K562 (cell line): ENCODE results near the gene AHI1. TPM values are rescaled to one million over a fixed set of nuclear protein-coding genes. Genes with fewer than 3 reads are reported as not detected.
A peak's percentile ranks its signal among the peaks of the same experiment; 100 is the strongest.

Experiments
- ARHGAP35 ChIP-seq: fragments of 450-650 bp; IDR thresholded peaks from 2 replicates; pipeline ENCODE4 v1.6.1; 2018; ENCODE audit not compliant: partially characterized antibody
- ATF1 ChIP-seq, 2 experiments: fragments of 450-650 bp in 1 of 2; IDR thresholded peaks; 2 replicates each; pipeline ENCODE4 v1.6.1; 2016; ENCODE audit warnings: missing compliant biosample characterization in 1 of 2, missing genetic modification characterization in 1 of 2
- CCNT2 ChIP-seq: IDR thresholded peaks from 2 replicates; pipeline ENCODE4 v1.6.1; 2011; ENCODE audit warnings: borderline replicate concordance, low read depth, mild to moderate bottlenecking, moderate library complexity, mixed read lengths, low read length; ENCODE audit not compliant: insufficient read length; ENCODE audit errors: extremely low read depth
- FOXA3 ChIP-seq, 2 experiments: fragments of 450-650 bp in 1 of 2; sonication (generic) in 1 of 2; formaldehyde crosslinking; IDR thresholded peaks in 1 of 2; conservative IDR thresholded peaks in 1 of 2; 2 replicates each; pipeline versions ENCODE4 v1.4.0 to v1.8.0; 2020 to 2022; ENCODE audit warnings: mild to moderate bottlenecking in 2 of 2, missing genetic modification reagents in 1 of 2
- HDAC1 ChIP-seq, 2 experiments: fragments of 450-650 bp; IDR thresholded peaks; 2 replicates each; pipeline ENCODE4 v1.6.1; 2016 to 2017; ENCODE audit warnings: inconsistent platforms in 1 of 2, mild to moderate bottlenecking in 1 of 2, moderate library complexity in 1 of 2
- HMG20B ChIP-seq: fragments of 250-450 bp; sonication (Bioruptor Pico); IDR thresholded peaks from 2 replicates; pipeline ENCODE4 v1.5.0; 2021; ENCODE audit warnings: mild to moderate bottlenecking
- HSF4 ChIP-seq: fragments of 250-450 bp; sonication (Bioruptor Pico); IDR thresholded peaks from 2 replicates; pipeline ENCODE4 v2.1.2; 2022; ENCODE audit warnings: mild to moderate bottlenecking, moderate library complexity, borderline replicate concordance
- JUNB ChIP-seq: fragments of 450-650 bp; formaldehyde crosslinking; conservative IDR thresholded peaks from 2 replicates; pipeline ENCODE4 v1.4.0; 2020; ENCODE audit warnings: mild to moderate bottlenecking
- KLF6 ChIP-seq: fragments of 250-450 bp; sonication (Bioruptor Pico); IDR thresholded peaks from 2 replicates; pipeline ENCODE4 v1.4.0; 2020; ENCODE audit warnings: mild to moderate bottlenecking, moderate library complexity, borderline replicate concordance
- MCM3 ChIP-seq: fragments of 450-650 bp; IDR thresholded peaks from 2 replicates; pipeline ENCODE4 v1.6.1; 2016
- MECOM ChIP-seq: fragments of 250-450 bp; sonication (Bioruptor Pico); IDR thresholded peaks from 2 replicates; pipeline ENCODE4 v1.8.0; 2022; ENCODE audit warnings: inconsistent platforms
- NFATC3 ChIP-seq: fragments of 450-650 bp; IDR thresholded peaks from 2 replicates; pipeline ENCODE4 v1.6.1; 2017; ENCODE audit warnings: mild to moderate bottlenecking
- SMARCB1 ChIP-seq: IDR thresholded peaks from 2 replicates; pipeline ENCODE4 v1.6.1; 2011; ENCODE audit warnings: improper control_type of control experiment, low read depth; ENCODE audit not compliant: insufficient read length
- SNRNP70 ChIP-seq: fragments of 200-400 bp; formaldehyde crosslinking; optimal IDR thresholded peaks from 2 replicates; pipeline ENCODE3; 2017; ENCODE audit warnings: low read depth, low read length
- YBX1 ChIP-seq: fragments of 450-650 bp; IDR thresholded peaks from 2 replicates; pipeline ENCODE4 v1.7.1; 2016; ENCODE audit warnings: mild to moderate bottlenecking
- ZBTB1 ChIP-seq: sonication (generic); formaldehyde crosslinking; IDR thresholded peaks from 2 replicates; pipeline ENCODE4 v1.8.1; 2023; ENCODE audit warnings: missing genetic modification reagents, low read depth, mild to moderate bottlenecking, borderline replicate concordance
- ZBTB8A ChIP-seq: fragments of 450-650 bp; IDR thresholded peaks from 2 replicates; pipeline ENCODE4 v1.6.1; 2018; ENCODE audit warnings: mild to moderate bottlenecking, moderate library complexity; ENCODE audit not compliant: partially characterized antibody
- ZKSCAN8 ChIP-seq: fragments of 200-800 bp; sonication (Bioruptor generic); IDR thresholded peaks from 2 replicates; pipeline ENCODE4 v1.6.1; 2016; ENCODE audit warnings: missing genetic modification characterization, missing compliant biosample characterization
- ZNF23 ChIP-seq: fragments of 250-450 bp; sonication (Bioruptor Pico); IDR thresholded peaks from 2 replicates; pipeline ENCODE4 v1.4.0; 2020; ENCODE audit warnings: mild to moderate bottlenecking
- ZNF239 ChIP-seq: fragments of 250-450 bp; sonication (Bioruptor Pico); IDR thresholded peaks from 2 replicates; pipeline ENCODE4 v1.4.0; 2020; ENCODE audit warnings: mild to moderate bottlenecking
- ZNF584 ChIP-seq: fragments of 200-800 bp; sonication (Bioruptor generic); IDR thresholded peaks from 2 replicates; pipeline ENCODE4 v1.6.1; 2016; ENCODE audit warnings: low read depth, mild to moderate bottlenecking, missing genetic modification characterization, missing compliant biosample characterization
- ZNF75A ChIP-seq: fragments of 450-650 bp; formaldehyde crosslinking; IDR thresholded peaks from 2 replicates; pipeline ENCODE4 v1.4.0; 2020; ENCODE audit warnings: mild to moderate bottlenecking
- polyA plus RNA-seq, 8 experiments: library from polyadenylated mRNA; depleted of rRNA in 4 of 8; stranded (reverse) in 5 of 8; unstranded in 3 of 8; fragments of >200 nt; fragmentation: Nextera tagmentation in 2 of 8; fragmentation: Illumina TruSeq in 1 of 8; extraction: Ambion mirVana in 2 of 8; extraction: Trizol in 1 of 8; gene quantifications; 2 replicates each; pipeline versions ENCODE4 v1.2.1 to v1.2.3, GENCODE V29; 2011 to 2014; ENCODE audit warnings: inconsistent platforms in 1 of 8, missing spikeins in 1 of 8
- total RNA-seq, 7 experiments: library from RNA; depleted of rRNA in 6 of 7; stranded (reverse); fragments of >200 nt in 6 of 7; fragmentation: Illumina TruSeq in 2 of 7; extraction: Trizol in 2 of 7; gene quantifications; 2 replicates each; pipeline versions ENCODE4 v1.2.1 to v1.2.3, GENCODE V29; 2011 to 2021; ENCODE audit warnings: low replicate concordance in 1 of 7
- TF ChIP-seq, protein P1 (sequence below), 2 experiments: fragments of 450-650 bp in 1 of 2; IDR thresholded peaks; 2 replicates each; pipeline ENCODE4 v1.6.1; 2011 to 2017; ENCODE audit warnings: low read depth in 2 of 2, antibody characterized with exemption in 1 of 2, borderline replicate concordance in 1 of 2, low read length in 1 of 2, mild to moderate bottlenecking in 1 of 2, mixed read lengths in 1 of 2; ENCODE audit not compliant: control insufficient read depth in 1 of 2
- TF ChIP-seq, protein P2 (sequence below): fragments of 250-450 bp; sonication (Bioruptor Pico); IDR thresholded peaks from 2 replicates; pipeline ENCODE4 v1.8.0; 2021; ENCODE audit warnings: moderate library complexity, mild to moderate bottlenecking, inconsistent platforms

Gene AHI1
- total and polyA plus RNA-seq, 9 of the 15 experiments (the other 6 are each of a cell fraction or from before 2014, with no cell fraction given): 24.7 to 54.9 (median 32.2) TPM

GRCh38 chr6:135306740-135307420 lies 190.7 kb downstream of the AHI1 start (continued):
- TF ChIP-seq, protein P1, sequence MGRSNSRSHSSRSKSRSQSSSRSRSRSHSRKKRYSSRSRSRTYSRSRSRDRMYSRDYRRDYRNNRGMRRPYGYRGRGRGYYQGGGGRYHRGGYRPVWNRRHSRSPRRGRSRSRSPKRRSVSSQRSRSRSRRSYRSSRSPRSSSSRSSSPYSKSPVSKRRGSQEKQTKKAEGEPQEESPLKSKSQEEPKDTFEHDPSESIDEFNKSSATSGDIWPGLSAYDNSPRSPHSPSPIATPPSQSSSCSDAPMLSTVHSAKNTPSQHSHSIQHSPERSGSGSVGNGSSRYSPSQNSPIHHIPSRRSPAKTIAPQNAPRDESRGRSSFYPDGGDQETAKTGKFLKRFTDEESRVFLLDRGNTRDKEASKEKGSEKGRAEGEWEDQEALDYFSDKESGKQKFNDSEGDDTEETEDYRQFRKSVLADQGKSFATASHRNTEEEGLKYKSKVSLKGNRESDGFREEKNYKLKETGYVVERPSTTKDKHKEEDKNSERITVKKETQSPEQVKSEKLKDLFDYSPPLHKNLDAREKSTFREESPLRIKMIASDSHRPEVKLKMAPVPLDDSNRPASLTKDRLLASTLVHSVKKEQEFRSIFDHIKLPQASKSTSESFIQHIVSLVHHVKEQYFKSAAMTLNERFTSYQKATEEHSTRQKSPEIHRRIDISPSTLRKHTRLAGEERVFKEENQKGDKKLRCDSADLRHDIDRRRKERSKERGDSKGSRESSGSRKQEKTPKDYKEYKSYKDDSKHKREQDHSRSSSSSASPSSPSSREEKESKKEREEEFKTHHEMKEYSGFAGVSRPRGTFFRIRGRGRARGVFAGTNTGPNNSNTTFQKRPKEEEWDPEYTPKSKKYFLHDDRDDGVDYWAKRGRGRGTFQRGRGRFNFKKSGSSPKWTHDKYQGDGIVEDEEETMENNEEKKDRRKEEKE (IDR thresholded peaks at IDR 0.05; ENCODE audit: borderline replicate concordance in 1 of 2, control insufficient read depth in 1 of 2, low read depth in 2 of 2, low read length in 1 of 2): no peak
- no peak for TF ChIP-seq ZBTB1
- TF ChIP-seq, protein P2, sequence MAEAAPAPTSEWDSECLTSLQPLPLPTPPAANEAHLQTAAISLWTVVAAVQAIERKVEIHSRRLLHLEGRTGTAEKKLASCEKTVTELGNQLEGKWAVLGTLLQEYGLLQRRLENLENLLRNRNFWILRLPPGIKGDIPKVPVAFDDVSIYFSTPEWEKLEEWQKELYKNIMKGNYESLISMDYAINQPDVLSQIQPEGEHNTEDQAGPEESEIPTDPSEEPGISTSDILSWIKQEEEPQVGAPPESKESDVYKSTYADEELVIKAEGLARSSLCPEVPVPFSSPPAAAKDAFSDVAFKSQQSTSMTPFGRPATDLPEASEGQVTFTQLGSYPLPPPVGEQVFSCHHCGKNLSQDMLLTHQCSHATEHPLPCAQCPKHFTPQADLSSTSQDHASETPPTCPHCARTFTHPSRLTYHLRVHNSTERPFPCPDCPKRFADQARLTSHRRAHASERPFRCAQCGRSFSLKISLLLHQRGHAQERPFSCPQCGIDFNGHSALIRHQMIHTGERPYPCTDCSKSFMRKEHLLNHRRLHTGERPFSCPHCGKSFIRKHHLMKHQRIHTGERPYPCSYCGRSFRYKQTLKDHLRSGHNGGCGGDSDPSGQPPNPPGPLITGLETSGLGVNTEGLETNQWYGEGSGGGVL (CRISPR knock-in tag): no peak
- TF ChIP-seq ZKSCAN8 (CRISPR knock-in tag): no peak
- TF ChIP-seq ARHGAP35: no peak
- no peak for TF ChIP-seq ZNF239
- TF ChIP-seq HDAC1 (IDR thresholded peaks at IDR 0.05): peak in 1 of 2 experiments; percentile 89; a peak in 2 of 4 replicates
- no peak for TF ChIP-seq ATF1 (CRISPR knock-in tag; IDR thresholded peaks at IDR 0.05)
- TF ChIP-seq ATF1 (tag; IDR thresholded peaks at IDR 0.05): no peak; the same call in 1 of the 2 replicates
- no peak for TF ChIP-seq ZNF584 (CRISPR knock-in tag)
- no peak for TF ChIP-seq NFATC3
- 0 out of 2 replicates have a peak, but pooled peaks have one; percentile 20 for TF ChIP-seq KLF6 (CRISPR knock-in tag)
- peak; percentile 47; the same call in 1 of the 2 replicates for TF ChIP-seq HSF4 (CRISPR knock-in tag)
- TF ChIP-seq ZNF75A (CRISPR knock-in tag): no peak
- no peak for TF ChIP-seq ZNF23 (CRISPR knock-in tag)
- no peak for TF ChIP-seq YBX1
- TF ChIP-seq ZBTB8A: no peak
- no peak for TF ChIP-seq SNRNP70
- no peak for TF ChIP-seq HMG20B
- TF ChIP-seq MECOM (CRISPR knock-in tag): no peak
- no peak for TF ChIP-seq JUNB (CRISPR knock-in tag)
- TF ChIP-seq MCM3: no peak
- peak; percentile 51 for TF ChIP-seq CCNT2
- no peak for TF ChIP-seq FOXA3 (CRISPR knock-in tag; conservative IDR thresholded peaks at IDR 0.05 in 1 of 2, IDR thresholded peaks at IDR 0.05 in 1 of 2)
- TF ChIP-seq SMARCB1: no peak
